AG09319 (cell line): Measurements from ENCODE around the gene ZDHHC18.

Experiments
- DNase-seq: peaks from one replicate; pipeline ENCODE4 v3.0.0-alpha.2; 2010; ENCODE audit warnings: low read depth; ENCODE audit errors: extremely low read depth
- CTCF ChIP-seq: IDR thresholded peaks from 2 replicates; pipeline ENCODE4 v1.5.1; 2011; ENCODE audit warnings: low read depth, mild to moderate bottlenecking, inconsistent platforms, low read length, moderate library complexity

Gene ZDHHC18

GRCh38 chr1:26882696-26883463, 56.4 kb downstream of the ZDHHC18 start:
- no peak for DNase-seq
- TF ChIP-seq CTCF: no peak

GRCh38 chr1:26887125-26887524, 60.6 kb downstream of the ZDHHC18 start:
- peak; percentile 46 for TF ChIP-seq CTCF
- DNase-seq: no peak

DNA sequence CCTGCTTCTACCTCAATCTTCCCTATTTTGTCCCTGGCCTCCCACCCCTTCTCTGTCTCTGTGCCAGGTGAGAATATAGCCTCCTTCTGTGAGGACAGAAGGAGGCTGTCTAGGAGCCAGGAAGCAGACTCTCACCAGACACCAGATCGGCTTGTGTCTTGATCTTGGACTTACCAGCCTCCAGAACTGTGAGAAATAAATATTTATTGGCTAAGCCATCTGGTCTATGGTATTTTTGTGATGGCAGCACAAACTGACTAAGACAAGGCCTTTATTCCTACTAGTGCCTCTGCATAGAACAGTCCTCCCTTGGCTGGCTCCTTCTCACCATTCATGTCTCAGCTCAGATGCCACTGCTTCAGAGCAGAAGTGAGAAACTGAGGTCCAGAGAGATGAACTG, 61.7 kb downstream of the ZDHHC18 start:
- no peak for TF ChIP-seq CTCF
- DNase-seq: no peak

DNA sequence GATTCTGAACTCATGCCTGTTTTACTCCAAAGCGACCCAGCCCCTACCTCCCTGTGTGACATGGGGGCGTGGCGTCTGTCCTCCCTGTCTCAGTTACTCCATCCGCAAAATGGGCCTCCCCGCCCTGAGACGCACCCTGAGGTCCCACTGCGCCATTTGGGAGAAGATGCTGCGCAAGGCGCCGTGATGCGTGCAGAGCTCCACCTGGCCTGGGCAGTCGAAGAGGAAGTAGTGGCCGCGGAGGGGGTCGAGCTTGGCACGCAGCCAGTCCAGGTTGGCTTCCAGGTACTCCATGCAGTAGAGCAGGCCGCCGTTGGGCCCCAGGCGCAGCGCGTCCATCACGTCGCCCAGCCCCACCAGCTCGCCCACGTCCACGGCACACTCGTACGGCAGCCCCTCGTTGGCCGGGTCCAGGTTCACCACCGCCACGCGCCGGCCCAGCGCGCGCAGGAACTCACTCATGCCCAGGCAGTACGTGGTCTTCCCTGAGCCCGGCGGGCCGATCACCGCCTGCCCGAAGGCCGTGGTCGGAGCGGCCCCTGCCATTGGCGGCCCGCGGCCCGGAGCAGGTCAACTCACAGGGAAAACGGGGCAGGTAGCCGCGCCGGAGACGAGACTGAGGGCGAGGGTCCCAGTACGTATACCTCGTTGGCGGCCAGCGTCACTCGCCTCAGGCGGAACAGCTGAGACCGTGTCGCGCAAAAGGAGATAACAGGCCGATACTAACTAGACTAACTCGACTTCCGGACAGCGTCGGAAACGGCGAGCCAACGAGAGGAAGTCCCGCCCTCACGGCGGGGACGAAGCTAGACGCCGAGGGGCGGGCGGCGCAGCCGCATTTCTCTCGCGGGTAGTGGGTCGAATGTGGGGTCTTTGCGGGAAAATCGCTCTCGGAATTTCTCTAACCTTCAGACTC, 63.3 kb downstream of the ZDHHC18 start, which contains the start of gene GPN2:
Gene GPN2 (minus strand): TSS at position 733 of the 916 bp plus-strand sequence. CDS start 187 bp downstream, at position 546.
- no peak for DNase-seq
- TF ChIP-seq CTCF: no peak

DNA sequence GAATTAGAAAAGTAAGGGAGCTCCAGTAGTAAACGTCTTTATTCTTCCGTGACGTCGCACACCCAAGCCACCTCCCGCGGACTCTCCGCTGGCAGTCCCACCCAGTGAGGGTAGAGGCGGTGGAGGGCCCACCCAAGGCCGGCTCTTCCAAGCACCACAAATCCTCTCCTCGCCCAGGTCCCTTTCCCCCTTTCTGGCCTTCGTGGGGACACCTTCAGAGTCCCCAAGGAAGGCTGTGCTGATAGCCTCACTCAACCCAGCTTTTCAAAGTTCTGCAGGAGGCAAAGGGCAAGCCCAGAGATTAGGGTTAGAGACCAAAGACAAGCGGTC, 63.9 kb downstream of the ZDHHC18 start:
- TF ChIP-seq CTCF: no peak
- no peak for DNase-seq

GRCh38 chr1:26894263-26894662, 67.8 kb downstream of the ZDHHC18 start:
- DNase-seq: no peak
- TF ChIP-seq CTCF: no peak

DNA sequence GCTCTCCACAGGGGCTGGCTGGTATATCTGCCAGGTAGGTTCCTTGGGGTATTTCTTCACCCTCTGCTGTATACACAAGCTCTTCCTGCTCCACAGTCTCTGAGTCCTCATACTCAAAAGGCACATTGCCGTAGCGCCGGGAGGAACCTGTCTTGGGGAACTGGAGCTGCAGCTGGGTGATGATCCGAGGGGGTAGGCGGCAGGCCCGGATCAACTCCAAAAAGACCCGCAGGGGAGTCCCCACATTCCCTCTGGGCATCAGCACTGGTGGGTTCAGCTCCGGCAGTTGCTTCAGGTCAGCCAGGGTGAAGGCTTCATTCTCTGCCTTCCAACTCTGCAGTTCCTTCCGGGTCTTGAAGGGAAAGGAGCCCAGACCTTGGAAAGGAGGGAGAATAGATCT, 70.9 kb downstream of the ZDHHC18 start:
- DNase-seq: no peak

More for the DNA sequence above, 70.9 kb downstream of the ZDHHC18 start:
- no peak for TF ChIP-seq CTCF
